Psoas muscle (tissue), 8 donors: ENCODE data around the gene ATP8B4. TPM values are rescaled to one million over a fixed set of nuclear protein-coding genes. Genes with fewer than 3 reads are reported as not detected.
"Not testable (repeated sequence)": the region's sequence is repeated elsewhere in the genome, so short reads cannot be mapped to it uniquely, and the experiment has no call there.

Source experiments
- ATAC-seq, 4 donors: fragments of 200-7000 bp; cut with Tn5 transposase; one replicate each; pipeline ENCODE4 v1.9.1; 2020; ENCODE audit warnings: moderate library complexity in 3 of 4, mild to moderate bottlenecking in 2 of 4
- DNase-seq, 2 donors: peaks; one replicate each; pipeline ENCODE4 v3.0.0-alpha.2; 2020
- H3K27ac ChIP-seq: fragments of 200-600 bp; one replicate; pipeline ENCODE4 v1.8.0; 2022
- H3K27me3 ChIP-seq, 3 donors: fragments of 200-600 bp in 1 of 3; one replicate each; pipeline versions ENCODE4 v1.6.1 to v1.8.0; 2013 to 2022; ENCODE audit warnings: low read length in 2 of 3, mild to moderate bottlenecking in 2 of 3, moderate library complexity in 1 of 3; ENCODE audit not compliant: insufficient read depth in 3 of 3
- H3K36me3 ChIP-seq, 2 donors: fragments of 200-600 bp in 1 of 2; one replicate each; pipeline versions ENCODE4 v1.6.1 to v1.8.0; 2013 to 2022; ENCODE audit warnings: low read depth in 1 of 2, mild to moderate bottlenecking in 1 of 2, moderate library complexity in 1 of 2; ENCODE audit not compliant: insufficient read depth in 1 of 2
- H3K4me1 ChIP-seq: fragments of 200-600 bp; one replicate; pipeline ENCODE4 v1.8.0; 2022
- H3K4me3 ChIP-seq: fragments of 200-600 bp; one replicate; pipeline ENCODE4 v1.8.0; 2022; ENCODE audit warnings: mild to moderate bottlenecking
- H3K9me3 ChIP-seq: fragments of 200-600 bp; one replicate; pipeline ENCODE4 v1.8.0; 2022
- CTCF ChIP-seq: fragments of 200-600 bp; IDR thresholded peaks from one replicate; pipeline ENCODE4 v1.8.0; 2022; ENCODE audit warnings: antibody characterized with exemption
- WGBS, 3 donors: extraction: QIAGEN DNeasy Blood & Tissue Kit; methylation state at CpG; one replicate each; pipeline versions ENCODE4 v1.1.6 to v1.1.7; 2013; 5-methylcytosine and 5-hydroxymethylcytosine counted together
- intact Hi-C, 2 donors: fragments of 100-400 bp; cut with DNase I; formaldehyde crosslinking; loops; one replicate each; pipeline versions ENCODE4 v1.11.0 to v1.14.2; 2022
- polyA plus RNA-seq, 3 donors: library from polyadenylated mRNA; stranded (reverse); fragments of 200-250 nt; gene quantifications; one replicate each; pipeline ENCODE4 v1.2.3, GENCODE V29; 2013
- total RNA-seq, 4 donors: library from RNA; stranded (reverse); fragmentation: NEBNext Ultra II Directional in 2 of 4; extraction: Animal tissue kit (Norgen Biotek cat#: 25700) in 2 of 4; gene quantifications; one replicate each; pipeline versions ENCODE4 v1.2.1 to v1.2.4, GENCODE V29; 2021 to 2023
- donor health status: healthy with polysubstance abuse.
- donor health status: DM: no; HTN: no; CAD: no; lungs with moderate emphysema.
- donor health status: Bipolar disorder and iron deficiency.
- donor health status: healthy.
- donor health status: DM: yes; HTN: yes; CAD: no.
- donor health status: DM: no; HTN: no; CAD: no.
- donor health status: DM: no; HTN: no; CAD: no.
- donor health status: DM: yes; HTN: yes; CAD: no.

The ATP8B4 gene
- total and polyA plus RNA-seq, 7 donors = 0.25 to 2.2 (median 1.0) TPM

GRCh38 chr15:50164458-50164857 is 45.4 kb upstream of the ATP8B4 start:
- ATAC-seq (no peak), DNase-seq (no peak)
- TF ChIP-seq CTCF = no peak
- intact Hi-C loops = no loop called here
- H3K27ac ChIP-seq = no peak overlapping the region
- no peaks in the 10 kb centered on the region for H3K9me3 ChIP-seq
- H3K4me3 ChIP-seq = no peak overlapping the region
- no peaks in the 10 kb centered on the region for H3K4me1 ChIP-seq
- 72 to 87% (median 74%) methylated on average over 1 of the region's 1 CpG for WGBS, 3 donors
- no peaks in the 10 kb centered on the region for H3K27me3 ChIP-seq
- H3K36me3 ChIP-seq = no peaks in the 10 kb centered on the region

GRCh38 chr15:50163719-50164410 is 44.8 kb upstream of the ATP8B4 start:
- intact Hi-C loops = no loop called here

GRCh38 chr15:50162969-50163718 is 44.1 kb upstream of the ATP8B4 start:
- H3K36me3 ChIP-seq = no peaks in the 10 kb centered on the region
- 60 to 76% (median 74%) methylated on average over 2 of the region's 2 CpGs for WGBS, 3 donors
- TF ChIP-seq CTCF = no peak
- intact Hi-C loops = no loop called here
- H3K4me1 ChIP-seq = no peaks in the 10 kb centered on the region
- no peaks in the 10 kb centered on the region for H3K9me3 ChIP-seq
- H3K27ac ChIP-seq = no peak overlapping the region
- no peaks in the 10 kb centered on the region for H3K27me3 ChIP-seq
- no peak for DNase-seq
- no peak overlapping the region for H3K4me3 ChIP-seq
- no peak for ATAC-seq

More at GRCh38 chr15:50163719-50164410, 44.8 kb upstream of the ATP8B4 start:
- Histone ChIP-seq H3K27ac (no peak overlapping the region), H3K4me1 (no peaks in the 10 kb centered on the region), H3K36me3 (no peaks in the 10 kb centered on the region), H3K27me3 (no peaks in the 10 kb centered on the region), H3K4me3 (no peak overlapping the region), H3K9me3 (no peaks in the 10 kb centered on the region)
- TF ChIP-seq CTCF = no peak
- WGBS, 3 donors = 76 to 92% (median 89%) methylated on average over 2 of the region's 2 CpGs
- no peak for ATAC-seq
- no peak for DNase-seq

GRCh38 chr15:50158236-50158635 is 39.2 kb upstream of the ATP8B4 start:
- ATAC-seq, H3K4me3 ChIP-seq: not testable (repeated sequence)
- 94 to 98% (median 95%) methylated on average over 12 to 27 of the region's 28 CpGs for WGBS, 3 donors

GRCh38 chr15:50151476-50151875 is 32.4 kb upstream of the ATP8B4 start:
- TF ChIP-seq CTCF = no peak
- ATAC-seq (no peak), DNase-seq (no peak)
- Histone ChIP-seq H3K36me3 (no peaks in the 10 kb centered on the region), H3K4me1 (no peaks in the 10 kb centered on the region), H3K4me3 (no peak overlapping the region), H3K27ac (no peak overlapping the region), H3K27me3 (no peaks in the 10 kb centered on the region), H3K9me3 (no peaks in the 10 kb centered on the region)
- 90 to 93% (median 93%) methylated on average over 2 of the region's 2 CpGs for WGBS, 3 donors
- intact Hi-C loops = no loop called here

More at GRCh38 chr15:50158236-50158635, 39.2 kb upstream of the ATP8B4 start:
- H3K27ac ChIP-seq, DNase-seq, H3K9me3 ChIP-seq, H3K36me3 ChIP-seq, intact Hi-C loops, H3K27me3 ChIP-seq, H3K4me1 ChIP-seq: not testable (repeated sequence)
